ENCODE measurements around the gene FMR1. TPM values are rescaled to one million over a fixed set of nuclear protein-coding genes. Genes with fewer than 3 reads are reported as not detected.

The FMR1 gene
- total and polyA plus RNA-seq, 2 donors (not counting 3 experiments of a cell fraction or from before 2014, with no cell fraction given): 8.8 to 36.4 TPM

GRCh38 chrX:147945286-147945685, 33.6 kb downstream of the FMR1 start:
- H3K4me3 ChIP-seq (replicated peaks in 1 of 3; ENCODE audit: insufficient read depth in 1 of 3, low read depth in 1 of 3, low read length in 3 of 3): no peak overlapping the region
- no peaks in the 10 kb centered on the region for H3K9me1 ChIP-seq (replicated peaks; ENCODE audit: control insufficient read depth, extremely low read depth, insufficient read depth, low read length)
- no peak overlapping the region for H2AFZ ChIP-seq (ENCODE audit: low read depth, low read length)
- H3K4me2 ChIP-seq (ENCODE audit: insufficient read depth, low read length): no peak overlapping the region
- no peaks in the 10 kb centered on the region for H3K79me2 ChIP-seq (ENCODE audit: control insufficient read depth, insufficient read depth, low read length)
- no peaks in the 10 kb centered on the region for H3K4me1 ChIP-seq (ENCODE audit: control insufficient read depth, extremely low read depth, insufficient read depth, low read length)
- H3K9ac ChIP-seq (replicated peaks; ENCODE audit: extremely low read depth, insufficient read depth, low read length): no peak overlapping the region
- ChIA-PET POLR2A (no interaction called here), CTCF (no interaction called here)
- FAIRE-seq: no peak
- TF ChIP-seq JUN (IDR thresholded peaks at IDR 0.05; ENCODE audit: borderline replicate concordance, insufficient read depth, insufficient read length, low read depth) (no peak), GATA2 (IDR thresholded peaks at IDR 0.05; ENCODE audit: insufficient read depth, insufficient read length, low read depth, low read length) (no peak), EZH2 (IDR thresholded peaks at IDR 0.05; ENCODE audit: borderline replicate concordance, low read depth, low read length, severe bottlenecking) (no peak), POLR2A (IDR thresholded peaks at IDR 0.05; ENCODE audit: low read depth, low read length) (no peak), POLR2AphosphoS5 (IDR thresholded peaks at IDR 0.05; ENCODE audit: insufficient read depth, low read depth, low read length) (no peak), MYC (IDR thresholded peaks at IDR 0.05; ENCODE audit: low read depth, low read length) (no peak), FOS (IDR thresholded peaks at IDR 0.05; ENCODE audit: borderline replicate concordance, insufficient read depth, low read length) (no peak), MAX (IDR thresholded peaks at IDR 0.05; ENCODE audit: insufficient read depth, insufficient read length) (no peak), CTCF (IDR thresholded peaks at IDR 0.05; ENCODE audit: extremely low read depth in 1 of 2, insufficient read depth in 1 of 2, low read depth in 1 of 2, low read length in 2 of 2) (no peak)
- no peak for DNase-seq (ENCODE audit: low read depth, low spot score)
- H3K27me3 ChIP-seq (ENCODE audit: control insufficient read depth in 2 of 2, insufficient read depth in 2 of 2, low read length in 2 of 2): no peaks in the 10 kb centered on the region
- H4K20me1 ChIP-seq (replicated peaks; ENCODE audit: control insufficient read depth, extremely low read depth, insufficient read depth, low read length): no peaks in the 10 kb centered on the region
- intact Hi-C loops (cut with micrococcal nuclease) (no loop called here), dilution Hi-C loops (cut with MboI; ENCODE audit: extremely low pct_ligation_motif_present, low sequenced_read_pairs) (no loop called here)
- no peaks in the 10 kb centered on the region for H3K9me3 ChIP-seq (replicated peaks; ENCODE audit: control insufficient read depth, insufficient read depth, low read length)
- H3K36me3 ChIP-seq (ENCODE audit: control insufficient read depth in 2 of 2, extremely low read depth in 1 of 2, insufficient read depth in 2 of 2, low read length in 2 of 2): peaks cover 0 to 2% of the 10 kb centered on the region in 2 experiments
- H3K27ac ChIP-seq (ENCODE audit: insufficient read depth, low read depth, low read length): no peak overlapping the region
- no TSS peak for BruUV-seq (replicated peaks)
